Muscle layer of duodenum (tissue), 2 donors: Measurements from ENCODE around the gene KCNK10.

Experiments
- H3K27ac ChIP-seq: one replicate; pipeline ENCODE4 v1.7.0; 2013; ENCODE audit warnings: mild to moderate bottlenecking, low read length
- H3K27me3 ChIP-seq: one replicate; pipeline ENCODE4 v1.7.0; 2013; ENCODE audit warnings: low read depth, mild to moderate bottlenecking, control low read depth, low read length
- H3K36me3 ChIP-seq, 2 donors: one replicate each; pipeline ENCODE4 v1.7.0; 2013; ENCODE audit warnings: low read length in 2 of 2, control low read depth in 1 of 2, mild to moderate bottlenecking in 1 of 2; ENCODE audit not compliant: insufficient read depth in 2 of 2, control insufficient read depth in 1 of 2
- H3K4me1 ChIP-seq, 2 donors: one replicate each; pipeline ENCODE4 v1.7.0; 2013; ENCODE audit warnings: low read length in 2 of 2, mild to moderate bottlenecking in 2 of 2, control low read depth in 1 of 2, moderate library complexity in 1 of 2; ENCODE audit not compliant: insufficient read depth in 2 of 2, control insufficient read depth in 1 of 2
- H3K4me3 ChIP-seq, 2 donors: one replicate each; pipeline ENCODE4 v1.7.0; 2013; ENCODE audit warnings: low read length in 2 of 2, low read depth in 1 of 2, mild to moderate bottlenecking in 1 of 2
- H3K9me3 ChIP-seq, 2 donors: one replicate each; pipeline ENCODE4 v1.7.0; 2013; ENCODE audit warnings: low read length in 2 of 2, control low read depth in 1 of 2, mild to moderate bottlenecking in 1 of 2; ENCODE audit not compliant: control insufficient read depth in 1 of 2
- donor health status: healthy.

The KCNK10 gene

DNA sequence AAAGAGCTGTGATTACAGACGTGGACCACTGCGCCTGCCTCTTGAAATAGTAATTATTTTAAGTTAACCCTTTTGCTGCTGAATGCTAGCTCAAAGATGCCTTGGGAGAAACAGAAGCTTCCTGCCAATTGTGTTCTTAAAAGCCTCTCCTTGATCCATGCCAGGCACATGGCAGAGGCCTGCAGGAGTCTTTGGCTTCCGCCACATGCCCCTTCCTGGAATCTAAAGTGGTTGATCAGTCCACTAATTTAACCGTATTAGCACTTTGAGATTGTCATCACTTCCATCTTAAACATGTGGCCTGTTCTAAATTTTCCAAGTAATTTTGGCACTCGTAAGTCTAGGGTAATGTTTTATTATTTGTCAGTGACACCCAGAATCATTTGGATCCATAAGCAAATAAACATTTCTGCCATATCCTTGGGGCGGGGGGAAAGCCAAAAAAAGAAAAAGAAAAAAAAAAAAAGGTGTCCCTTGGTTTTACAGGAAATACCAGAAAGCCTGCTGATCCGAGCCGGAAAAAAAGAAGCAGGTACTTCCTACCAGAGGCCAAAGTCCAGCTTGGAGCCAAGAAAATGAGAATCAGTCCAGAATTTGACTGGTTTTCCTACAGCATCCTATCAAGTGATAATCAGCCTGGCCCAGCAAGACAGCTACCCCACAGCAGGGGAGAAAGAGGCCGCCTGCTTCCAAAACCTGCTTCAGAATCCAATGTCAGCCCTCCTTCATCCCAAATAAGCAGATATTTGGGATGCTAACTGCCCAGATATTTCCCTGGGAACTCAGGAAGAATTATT, 104.8 kb downstream of the KCNK10 start:
- Histone ChIP-seq H3K4me3 (no peak overlapping the region), H3K36me3 (no peaks in the 10 kb centered on the region), H3K9me3 (peaks cover 6 to 12% of the 10 kb centered on the region in 2 donors), H3K27ac (no peak overlapping the region), H3K27me3 (no peaks in the 10 kb centered on the region), H3K4me1 (no peaks in the 10 kb centered on the region)

DNA sequence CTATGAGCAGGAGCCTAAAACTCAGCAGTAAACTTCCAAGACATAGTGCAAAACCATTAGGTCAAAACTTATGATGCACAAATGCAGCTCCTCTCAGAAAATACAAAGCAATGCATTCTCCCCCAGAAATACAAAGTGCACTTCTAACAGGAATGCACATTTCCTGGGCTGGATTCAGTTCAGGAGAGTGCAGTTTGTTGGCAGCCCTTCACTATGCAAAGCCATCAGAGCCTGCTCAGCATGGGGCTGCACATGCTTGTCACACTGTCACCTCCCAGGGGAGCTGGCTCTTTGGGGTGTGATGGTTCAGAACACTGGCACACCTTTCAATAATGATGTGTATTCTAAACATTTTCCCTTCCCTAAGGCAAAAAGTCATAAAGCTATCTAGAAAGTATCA, 110.4 kb downstream of the KCNK10 start:
- no peak overlapping the region for H3K4me3 ChIP-seq
- no peak overlapping the region for H3K27ac ChIP-seq
- H3K9me3 ChIP-seq: no peaks in the 10 kb centered on the region
- H3K27me3 ChIP-seq: no peaks in the 10 kb centered on the region
- H3K4me1 ChIP-seq: no peaks in the 10 kb centered on the region
- no peaks in the 10 kb centered on the region for H3K36me3 ChIP-seq

DNA sequence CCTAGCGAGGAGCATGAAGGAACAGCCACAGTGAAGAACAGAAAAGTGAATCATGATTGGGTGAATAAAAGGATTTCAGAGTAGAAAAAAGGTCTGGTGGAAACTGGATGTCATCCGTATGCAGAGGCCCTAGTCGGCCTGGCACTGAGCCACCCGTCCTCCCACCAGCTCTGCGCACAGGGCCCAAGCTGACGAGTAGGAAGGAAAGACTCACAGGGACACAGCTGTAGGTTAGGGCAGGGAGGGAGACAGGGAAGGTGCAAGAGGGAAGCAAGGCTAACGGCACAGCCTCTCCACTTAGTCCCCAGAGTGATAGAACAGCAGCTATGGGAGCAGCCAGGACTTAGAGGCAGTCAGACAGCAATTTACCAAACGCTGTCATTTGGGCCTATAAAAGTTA, 112.6 kb downstream of the KCNK10 start:
- H3K9me3 ChIP-seq: no peaks in the 10 kb centered on the region
- H3K4me1 ChIP-seq: no peaks in the 10 kb centered on the region
- H3K27me3 ChIP-seq: no peaks in the 10 kb centered on the region
- no peak overlapping the region for H3K27ac ChIP-seq
- H3K36me3 ChIP-seq: no peaks in the 10 kb centered on the region
- H3K4me3 ChIP-seq: no peak overlapping the region

DNA sequence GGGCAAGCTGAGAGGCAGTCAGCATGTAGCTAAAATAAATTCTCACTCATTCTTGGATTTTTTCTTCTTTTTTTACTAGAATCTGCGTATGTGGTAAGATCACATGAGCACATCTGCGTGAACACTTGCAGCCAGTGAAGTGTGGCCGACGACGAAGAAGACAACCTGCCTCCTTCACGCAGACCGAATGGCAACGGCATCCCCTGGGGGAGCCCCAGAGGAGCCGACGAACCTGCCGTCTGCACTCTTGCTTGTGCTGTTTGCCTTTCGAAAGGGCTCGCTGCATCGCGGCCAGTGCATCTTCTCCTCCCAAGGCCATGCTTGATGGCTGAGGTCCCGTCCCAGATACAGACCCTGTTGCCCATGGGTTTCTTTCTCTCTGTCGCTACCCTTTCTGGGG, 113.8 kb downstream of the KCNK10 start:
- Histone ChIP-seq H3K27me3 (no peaks in the 10 kb centered on the region), H3K27ac (no peak overlapping the region), H3K36me3 (no peaks in the 10 kb centered on the region), H3K4me1 (no peaks in the 10 kb centered on the region), H3K9me3 (no peaks in the 10 kb centered on the region), H3K4me3 (no peak overlapping the region)

DNA sequence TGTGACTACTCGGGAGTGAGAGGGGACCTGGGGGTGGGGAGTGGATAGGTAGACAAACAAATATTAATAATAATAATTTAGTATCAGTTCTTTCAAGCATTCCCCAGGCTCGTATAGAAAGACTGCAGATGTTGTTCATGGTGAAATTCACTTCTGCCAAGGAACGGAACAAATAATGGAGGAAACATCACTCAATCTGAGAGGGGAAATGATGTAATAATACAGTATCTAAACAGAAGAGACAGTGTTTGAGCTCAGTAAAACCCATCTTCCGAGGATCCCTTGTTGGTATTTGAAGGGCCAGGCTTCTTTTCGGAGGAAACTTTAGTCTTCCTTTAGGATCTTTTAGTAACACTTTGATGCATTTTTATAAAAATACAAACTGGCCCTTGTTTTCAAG, 114.2 kb downstream of the KCNK10 start:
- Histone ChIP-seq H3K27ac (no peak overlapping the region), H3K36me3 (no peaks in the 10 kb centered on the region), H3K9me3 (no peaks in the 10 kb centered on the region), H3K27me3 (no peaks in the 10 kb centered on the region), H3K4me3 (no peak overlapping the region), H3K4me1 (no peaks in the 10 kb centered on the region)

DNA sequence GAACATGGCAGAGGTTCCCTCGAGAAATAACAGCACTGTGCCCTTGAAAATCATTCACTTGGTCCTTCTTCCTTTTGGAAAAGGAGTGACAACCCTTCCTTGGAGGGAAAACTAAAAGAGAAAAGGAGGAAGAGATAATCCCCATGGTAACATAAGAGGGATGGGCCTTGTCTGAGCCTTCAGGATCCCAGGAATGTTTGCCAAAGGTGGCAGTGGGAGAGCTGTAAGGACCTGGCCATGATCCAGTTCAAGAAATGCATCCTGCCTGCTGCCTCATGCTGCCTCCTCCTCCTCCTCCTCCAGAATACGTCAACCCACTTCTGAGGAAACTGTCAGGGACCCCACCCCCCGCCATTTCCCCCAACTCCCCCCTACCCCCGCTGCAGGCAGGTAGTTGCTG, 118.8 kb downstream of the KCNK10 start:
- H3K27ac ChIP-seq: no peak overlapping the region
- no peak overlapping the region for H3K4me3 ChIP-seq
- no peaks in the 10 kb centered on the region for H3K27me3 ChIP-seq
- no peaks in the 10 kb centered on the region for H3K9me3 ChIP-seq
- no peaks in the 10 kb centered on the region for H3K4me1 ChIP-seq
- no peaks in the 10 kb centered on the region for H3K36me3 ChIP-seq

DNA sequence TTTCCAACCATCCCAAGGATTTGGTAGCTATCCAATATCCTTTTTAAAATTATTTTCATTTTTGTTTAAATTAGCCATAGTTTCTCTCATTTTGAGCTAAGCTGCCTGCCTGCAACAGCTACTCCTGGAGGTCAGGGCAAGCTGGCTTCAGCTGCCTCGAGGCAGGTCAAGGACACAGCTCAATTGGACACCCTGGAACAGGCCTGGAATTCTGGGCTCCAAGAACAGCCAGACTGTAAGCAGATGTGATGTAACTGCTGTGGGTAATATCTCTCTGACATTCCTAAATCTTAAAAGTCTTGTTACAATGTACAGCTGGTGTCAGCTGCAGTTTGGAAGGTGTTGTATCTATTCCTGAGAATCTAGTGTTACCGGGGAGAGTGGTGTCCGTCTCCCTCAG, 119.8 kb downstream of the KCNK10 start:
- H3K4me3 ChIP-seq: no peak overlapping the region
- H3K4me1 ChIP-seq: no peaks in the 10 kb centered on the region
- H3K27ac ChIP-seq: no peak overlapping the region
- H3K36me3 ChIP-seq: no peaks in the 10 kb centered on the region
- no peaks in the 10 kb centered on the region for H3K9me3 ChIP-seq
- no peaks in the 10 kb centered on the region for H3K27me3 ChIP-seq

DNA sequence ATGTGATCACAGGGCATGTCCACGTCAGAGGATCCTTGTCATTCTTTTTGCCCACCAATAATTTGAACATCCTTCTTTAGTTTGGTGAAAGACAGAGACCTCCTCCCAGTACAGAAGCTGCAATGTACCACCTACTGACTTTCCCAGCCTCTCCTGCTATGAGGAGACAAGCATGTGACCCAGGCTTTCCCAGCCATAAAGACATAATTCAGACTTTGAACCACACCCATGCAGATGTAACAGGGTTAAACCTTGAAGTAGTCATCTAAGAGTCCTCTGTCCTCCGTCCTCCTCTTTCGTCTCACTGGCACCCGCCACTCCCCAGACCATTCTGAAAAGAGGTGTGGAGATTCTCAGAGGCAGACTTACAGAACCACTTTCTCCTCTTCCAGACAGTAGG, 120.8 kb downstream of the KCNK10 start:
- no peaks in the 10 kb centered on the region for H3K36me3 ChIP-seq
- no peak overlapping the region for H3K27ac ChIP-seq
- no peaks in the 10 kb centered on the region for H3K4me1 ChIP-seq
- no peak overlapping the region for H3K4me3 ChIP-seq
- no peaks in the 10 kb centered on the region for H3K9me3 ChIP-seq
- H3K27me3 ChIP-seq: no peaks in the 10 kb centered on the region

DNA sequence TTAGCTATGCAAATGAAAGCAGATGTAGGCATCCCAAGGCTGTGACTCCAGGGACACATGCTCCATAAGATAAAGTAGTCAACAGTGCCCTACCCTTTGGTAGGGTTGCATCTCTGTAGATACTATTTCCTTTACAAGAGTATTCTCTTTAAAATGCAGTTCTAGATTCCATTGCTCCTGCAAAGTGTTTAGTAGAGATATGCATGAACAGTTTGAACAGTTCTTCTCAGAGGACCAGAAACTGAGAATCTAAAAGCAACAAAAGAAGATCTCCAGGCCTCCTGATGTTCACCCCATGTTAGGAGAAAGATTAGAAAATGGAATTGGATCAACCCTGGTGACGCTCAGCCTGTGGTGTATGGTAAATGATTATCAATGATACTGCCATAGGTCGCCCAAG, 121.2 kb downstream of the KCNK10 start:
- no peaks in the 10 kb centered on the region for H3K9me3 ChIP-seq
- H3K27me3 ChIP-seq: no peaks in the 10 kb centered on the region
- H3K27ac ChIP-seq: no peak overlapping the region
- H3K4me1 ChIP-seq: no peaks in the 10 kb centered on the region
- H3K4me3 ChIP-seq: no peak overlapping the region
- H3K36me3 ChIP-seq: no peaks in the 10 kb centered on the region

DNA sequence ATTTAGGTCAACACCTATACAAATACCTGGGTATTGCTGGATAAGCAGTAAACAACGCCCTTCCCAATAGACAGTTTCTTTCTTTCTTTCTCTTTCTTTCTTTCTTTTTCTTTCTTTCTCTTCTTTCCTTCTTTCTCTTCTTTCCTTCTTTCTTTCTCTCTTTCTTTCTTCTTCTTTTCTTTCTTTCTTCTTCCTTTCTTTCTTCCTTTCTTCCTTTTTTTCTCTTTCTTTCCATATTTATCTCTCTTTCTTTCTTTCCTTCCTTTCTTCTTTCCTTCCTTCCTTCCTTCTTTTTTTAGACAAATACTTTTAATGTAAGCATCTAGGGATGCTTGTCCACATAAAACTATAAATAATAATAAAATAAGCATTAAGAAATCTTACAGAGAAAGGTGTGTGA, 123.2 kb downstream of the KCNK10 start:
- Histone ChIP-seq H3K4me1 (no peaks in the 10 kb centered on the region), H3K27ac (no peak overlapping the region), H3K4me3 (no peak overlapping the region), H3K36me3 (no peaks in the 10 kb centered on the region), H3K27me3 (no peaks in the 10 kb centered on the region), H3K9me3 (no peaks in the 10 kb centered on the region)

DNA sequence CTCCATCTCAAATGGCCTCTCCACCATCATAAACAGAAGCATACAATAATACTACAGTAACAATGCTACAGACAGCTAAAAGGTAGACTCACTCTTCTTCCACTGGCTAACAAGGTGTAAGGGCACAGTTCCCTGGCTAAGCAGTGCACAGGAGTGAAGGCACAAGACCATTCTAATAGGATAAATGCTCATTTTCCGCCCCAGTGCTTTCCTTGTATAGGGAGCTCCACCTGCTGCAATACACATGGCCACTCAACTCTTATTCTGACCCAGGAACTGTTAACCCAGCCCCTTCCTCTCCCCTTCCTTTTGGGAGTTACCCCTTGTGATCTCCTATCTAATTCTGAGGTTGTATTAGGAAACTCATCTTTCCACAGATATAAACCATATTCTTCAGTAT, 124.6 kb downstream of the KCNK10 start:
- H3K27ac ChIP-seq: no peak overlapping the region
- H3K27me3 ChIP-seq: no peaks in the 10 kb centered on the region
- H3K36me3 ChIP-seq: no peaks in the 10 kb centered on the region
- H3K4me1 ChIP-seq: no peaks in the 10 kb centered on the region
- no peak overlapping the region for H3K4me3 ChIP-seq
- H3K9me3 ChIP-seq: no peaks in the 10 kb centered on the region

DNA sequence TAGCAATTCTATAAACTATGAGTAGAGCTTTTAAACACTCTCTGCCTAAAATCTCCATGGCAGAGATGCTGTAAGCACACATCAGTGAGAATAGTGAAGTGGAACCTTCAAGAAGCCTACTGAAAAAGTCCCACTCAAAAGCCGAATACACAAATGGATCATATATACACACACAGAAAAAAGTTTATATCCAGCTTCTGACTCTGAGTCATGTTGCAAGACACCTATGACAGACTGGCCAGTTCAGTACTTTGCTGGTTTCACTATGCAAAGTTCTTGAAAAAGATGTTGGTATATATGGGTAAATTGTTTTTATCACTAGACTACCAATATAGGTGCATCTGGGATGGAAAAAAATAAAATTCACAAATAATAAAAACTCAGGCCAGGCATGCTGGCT, 126.1 kb downstream of the KCNK10 start:
- no peaks in the 10 kb centered on the region for H3K36me3 ChIP-seq
- H3K4me3 ChIP-seq: no peak overlapping the region
- no peaks in the 10 kb centered on the region for H3K4me1 ChIP-seq
- no peak overlapping the region for H3K27ac ChIP-seq
- no peaks in the 10 kb centered on the region for H3K27me3 ChIP-seq
- H3K9me3 ChIP-seq: no peaks in the 10 kb centered on the region
